HL-60/S4 (cell line): ENCODE results near the gene VEGFA.

Source experiments
- in situ Hi-C: fragments of 300-500 bp; cut with MboI; formaldehyde crosslinking; loops from 2 replicates; pipeline ENCODE4 v1.14.3; 2022; ENCODE audit warnings: low sequenced_read_pairs

VEGFA gene

GRCh38 chr6:43799551-43800297 lies 29.7 kb downstream of the VEGFA start:
- in situ Hi-C loops, result no loop called here

GRCh38 chr6:43800298-43800623 lies 30.2 kb downstream of the VEGFA start:
- in situ Hi-C loops, result no loop called here

GRCh38 chr6:43800746-43801494 lies 30.9 kb downstream of the VEGFA start:
- in situ Hi-C loops, result no loop called here

GRCh38 chr6:43801495-43802181 lies 31.6 kb downstream of the VEGFA start:
- in situ Hi-C loops, result no loop called here

GRCh38 chr6:43803055-43803782 lies 33.2 kb downstream of the VEGFA start:
- in situ Hi-C loops, result no loop called here

- in situ Hi-C loops, result no loop called here
Measured at GRCh38 chr6:43803783-43804549, 34.0 kb downstream of the VEGFA start.

GRCh38 chr6:43804550-43805223 lies 34.7 kb downstream of the VEGFA start:
- in situ Hi-C loops, result no loop called here

GRCh38 chr6:43805699-43806042 lies 35.7 kb downstream of the VEGFA start:
- in situ Hi-C loops, result no loop called here

GRCh38 chr6:43806043-43806757 lies 36.2 kb downstream of the VEGFA start:
- in situ Hi-C loops, result no loop called here

- in situ Hi-C loops, result no loop called here
Measured at GRCh38 chr6:43806758-43807227, 36.8 kb downstream of the VEGFA start.

- in situ Hi-C loops, result no loop called here
Measured at GRCh38 chr6:43807228-43808061, 37.4 kb downstream of the VEGFA start.

- in situ Hi-C loops, result no loop called here
Measured at GRCh38 chr6:43808412-43808811, 38.4 kb downstream of the VEGFA start.

GRCh38 chr6:43809417-43810305 lies 39.6 kb downstream of the VEGFA start:
- in situ Hi-C loops, result no loop called here

- in situ Hi-C loops, result no loop called here
Measured at GRCh38 chr6:43810965-43811732, 41.1 kb downstream of the VEGFA start.

- in situ Hi-C loops, result no loop called here
Measured at GRCh38 chr6:43811733-43812099, 41.7 kb downstream of the VEGFA start.

- in situ Hi-C loops, result no loop called here
Measured at GRCh38 chr6:43812850-43813578, 43.0 kb downstream of the VEGFA start.
